GM12878 (cell line): ENCODE measurements around the gene BBOX1. TPM values are rescaled to one million over a fixed set of nuclear protein-coding genes. Genes with fewer than 3 reads are reported as not detected.
"Not testable (repeated sequence)": the region's sequence is repeated elsewhere in the genome, so short reads cannot be mapped to it uniquely, and the experiment has no call there.

Source experiments
- ATAC-seq: fragments of 200-7000 bp; cut with Tn5 transposase; 3 replicates; pipeline ENCODE4 v1.9.1; 2020; ENCODE audit warnings: mild to moderate bottlenecking, moderate library complexity
- BruUV-seq: library from RNA; stranded (reverse); fragments of 400-500 nt; replicated peaks from 2 replicates; lab custom pipeline; 2021; lab: Mats Ljungman, UMichigan
- CTCF ChIA-PET: fragments of 300-600 bp; sonication (Branson Sonifier 250); formaldehyde crosslinking; extraction: SDS; loops from one replicate; lab custom pipeline; 2021; ENCODE audit warnings: inconsistent platforms; lab: Yijun Ruan, JAX
- POLR2A ChIA-PET: fragments of 350-600 bp; formaldehyde crosslinking; extraction: SDS; loops from one replicate; lab custom pipeline; 2021; ENCODE audit warnings: inconsistent platforms; lab: Charles Lee
- RAD21 ChIA-PET: fragments of 300-600 bp; sonication (Branson Sonifier 250); formaldehyde crosslinking; loops from one replicate; lab custom pipeline; 2023; ENCODE audit warnings: antibody characterized with exemption; ENCODE audit not compliant: unreplicated experiment; lab: Charles Lee
- SMC1A ChIA-PET: fragments of 300-600 bp; sonication (Branson Sonifier 250); formaldehyde crosslinking; loops from one replicate; lab custom pipeline; 2023; ENCODE audit not compliant: unreplicated experiment, uncharacterized antibody; lab: Charles Lee
- DNase-seq: peaks from one replicate; pipeline ENCODE4 v3.0.0-alpha.2; 2011; ENCODE audit warnings: low read depth, low spot score
- FAIRE-seq: peaks from 3 replicates; lab custom pipeline; 2011; peaks lifted over from hg19 to GRCh38; lab: Jason Lieb, UNC
- H2AFZ ChIP-seq: 2 replicates; pipeline ENCODE4 v1.6.0; 2011; ENCODE audit warnings: low read depth, low read length, control low read depth; ENCODE audit not compliant: control insufficient read depth
- H3K27ac ChIP-seq: 2 replicates; pipeline ENCODE4 v1.5.1; 2011; ENCODE audit warnings: control low read depth; ENCODE audit not compliant: control insufficient read depth, insufficient read depth
- H3K27me3 ChIP-seq, 2 experiments: replicated peaks in 1 of 2; 2 replicates each; pipeline versions ENCODE4 v1.6.0 to v1.6.1; 2011; ENCODE audit warnings: low read length in 1 of 2; ENCODE audit not compliant: control insufficient read depth in 2 of 2, insufficient read depth in 2 of 2
- H3K36me3 ChIP-seq, 2 experiments: 2 replicates each; pipeline ENCODE4 v1.5.1; 2011; ENCODE audit warnings: low read length in 1 of 2; ENCODE audit not compliant: control insufficient read depth in 2 of 2, insufficient read depth in 2 of 2
- H3K4me1 ChIP-seq: 2 replicates; pipeline ENCODE4 v1.6.1; 2011; ENCODE audit warnings: mild to moderate bottlenecking, low read length, moderate library complexity, mixed read lengths; ENCODE audit not compliant: control insufficient read depth, insufficient read depth
- H3K4me2 ChIP-seq: 2 replicates; pipeline ENCODE4 v1.6.0; 2011; ENCODE audit warnings: control low read depth; ENCODE audit not compliant: control insufficient read depth, insufficient read depth
- H3K4me3 ChIP-seq: fragments of 200-600 bp; sonication (generic); 2 replicates; pipeline ENCODE4 v1.5.1; 2016
- H3K79me2 ChIP-seq: 2 replicates; pipeline ENCODE4 v1.6.0; 2011; ENCODE audit warnings: low read length; ENCODE audit not compliant: control insufficient read depth, insufficient read depth
- H3K9ac ChIP-seq: 2 replicates; pipeline ENCODE4 v1.8.0; 2011; ENCODE audit warnings: low read length, control low read depth, mixed read lengths; ENCODE audit not compliant: control insufficient read depth, insufficient read depth
- H3K9me3 ChIP-seq: replicated peaks from 3 replicates; pipeline ENCODE4 v1.5.1; 2011; ENCODE audit warnings: mild to moderate bottlenecking, low read length; ENCODE audit not compliant: control insufficient read depth, insufficient read depth
- H4K20me1 ChIP-seq: 2 replicates; pipeline ENCODE4 v1.6.0; 2011; ENCODE audit not compliant: control insufficient read depth, insufficient read depth
- CHD1 ChIP-seq: IDR thresholded peaks from 2 replicates; pipeline ENCODE4 v1.6.1; 2012; ENCODE audit warnings: low read depth, low read length, improper control_type of control experiment
- MTA3 ChIP-seq: IDR thresholded peaks from 2 replicates; pipeline ENCODE4 v1.6.1; 2012; ENCODE audit warnings: low read length, inconsistent platforms, borderline replicate concordance
- POLR2AphosphoS5 ChIP-seq: IDR thresholded peaks from 2 replicates; pipeline ENCODE4 v1.6.1; 2011; ENCODE audit warnings: mild to moderate bottlenecking, low read length, inconsistent platforms
- SMC3 ChIP-seq: IDR thresholded peaks from 2 replicates; pipeline ENCODE4 v1.6.1; 2011; ENCODE audit warnings: low read length, improper control_type of control experiment, borderline replicate concordance
- SP1 ChIP-seq: IDR thresholded peaks from one replicate; pipeline ENCODE4 v1.6.1; 2011; ENCODE audit warnings: low read depth, low read length
- ZNF622 ChIP-seq: fragments of 450-650 bp; IDR thresholded peaks from 2 replicates; pipeline ENCODE4 v1.6.1; 2017; ENCODE audit warnings: mild to moderate bottlenecking, inconsistent platforms
- WGBS: methylation state at CpG from one replicate; pipeline ENCODE4 v1.1.6; 2016; ENCODE audit warnings: low lambda C conversion rate; ENCODE audit not compliant: insufficient replicate concordance, insufficient coverage; ENCODE audit errors: missing lambda C conversion rate; 5-methylcytosine and 5-hydroxymethylcytosine counted together
- in situ Hi-C: fragments of 300-500 bp; cut with MboI; formaldehyde crosslinking; loops from 9 replicates; pipeline ENCODE4 v1.14.3; 2018; ENCODE audit warnings: mixed read lengths
- intact Hi-C: fragments of 100-400 bp; cut with micrococcal nuclease; formaldehyde crosslinking; loops from one replicate; pipeline ENCODE4 v1.14.2; 2022; ENCODE audit not compliant: unreplicated experiment
- polyA plus RNA-seq, 11 experiments: library from polyadenylated mRNA; depleted of rRNA in 4 of 11; unstranded in 6 of 11; stranded (reverse) in 5 of 11; fragments of >200 nt; fragmentation: Nextera tagmentation in 4 of 11; fragmentation: Illumina TruSeq in 1 of 11; extraction: Ambion mirVana in 4 of 11; extraction: Trizol in 1 of 11; gene quantifications; 1 replicate in 1 of 11; 2 replicates in 10 of 11; pipeline versions ENCODE4 v1.2.1 to v1.2.3, GENCODE V29; 2011 to 2016; ENCODE audit warnings: inconsistent platforms in 2 of 11, missing spikeins in 2 of 11, low read depth in 1 of 11
- total RNA-seq, 4 experiments: library from RNA; depleted of rRNA in 3 of 4; stranded (reverse); fragments of >200 nt in 3 of 4; fragmentation: Illumina TruSeq in 1 of 4; extraction: Trizol in 1 of 4; gene quantifications; 2 replicates each; pipeline versions ENCODE4 v1.2.1 to v1.2.3, GENCODE V29; 2013 to 2021
- TF ChIP-seq, protein P1 (sequence below): fragments of 450-650 bp; conservative IDR thresholded peaks from 2 replicates; pipeline ENCODE4 v1.6.1; 2017; ENCODE audit warnings: mild to moderate bottlenecking, moderate library complexity
- TF ChIP-seq, protein P2 (sequence below): fragments of 450-650 bp; IDR thresholded peaks from 2 replicates; pipeline ENCODE4 v1.6.1; 2017; ENCODE audit warnings: mild to moderate bottlenecking, moderate library complexity

The BBOX1 gene
- total and polyA plus RNA-seq, 10 of the 15 experiments (the other 5 are each of a cell fraction or from before 2014, with no cell fraction given) = 3.5 TPM; not detected in 9

DNA sequence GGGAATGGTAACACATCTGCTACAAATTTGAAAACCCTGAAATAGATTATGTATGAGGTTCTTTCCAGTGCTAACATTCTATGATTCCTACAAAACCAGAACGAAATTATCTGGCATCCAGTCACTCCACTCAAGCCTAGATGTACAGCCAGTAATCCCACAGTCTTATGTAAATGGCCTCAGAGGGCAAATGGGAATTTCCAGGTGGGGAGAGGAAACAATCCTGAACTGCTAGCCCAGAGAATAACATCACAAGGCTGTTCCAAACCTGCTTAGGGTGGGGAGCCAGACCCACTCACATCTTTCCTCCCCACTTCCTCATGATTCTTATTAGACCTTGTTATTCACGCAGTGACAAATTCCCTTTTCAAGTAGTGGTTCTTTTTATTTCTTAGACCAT lies 43.2 kb upstream of the BBOX1 start:
- DNase-seq = no peak
- Histone ChIP-seq H3K9ac (no peak overlapping the region), H2AFZ (no peak overlapping the region), H3K27me3 (no peaks in the 10 kb centered on the region), H3K4me1 (no peaks in the 10 kb centered on the region), H3K9me3 (no peaks in the 10 kb centered on the region), H4K20me1 (no peaks in the 10 kb centered on the region), H3K4me3 (no peak overlapping the region), H3K36me3 (no peaks in the 10 kb centered on the region), H3K79me2 (no peaks in the 10 kb centered on the region), H3K4me2 (no peak overlapping the region), H3K27ac (no peak overlapping the region)
- intact Hi-C loops = no loop called here
- SMC1A ChIA-PET = no interaction called here
- ATAC-seq = no peak
- RAD21 ChIA-PET = no interaction called here
- CTCF ChIA-PET = no interaction called here
- in situ Hi-C loops = no loop called here
- BruUV-seq = no TSS peak
- FAIRE-seq = no peak
- TF ChIP-seq MTA3 = no peak
- no peak for TF ChIP-seq SP1
- TF ChIP-seq CHD1 = no peak
- TF ChIP-seq POLR2AphosphoS5 = no peak
- TF ChIP-seq, protein P1, sequence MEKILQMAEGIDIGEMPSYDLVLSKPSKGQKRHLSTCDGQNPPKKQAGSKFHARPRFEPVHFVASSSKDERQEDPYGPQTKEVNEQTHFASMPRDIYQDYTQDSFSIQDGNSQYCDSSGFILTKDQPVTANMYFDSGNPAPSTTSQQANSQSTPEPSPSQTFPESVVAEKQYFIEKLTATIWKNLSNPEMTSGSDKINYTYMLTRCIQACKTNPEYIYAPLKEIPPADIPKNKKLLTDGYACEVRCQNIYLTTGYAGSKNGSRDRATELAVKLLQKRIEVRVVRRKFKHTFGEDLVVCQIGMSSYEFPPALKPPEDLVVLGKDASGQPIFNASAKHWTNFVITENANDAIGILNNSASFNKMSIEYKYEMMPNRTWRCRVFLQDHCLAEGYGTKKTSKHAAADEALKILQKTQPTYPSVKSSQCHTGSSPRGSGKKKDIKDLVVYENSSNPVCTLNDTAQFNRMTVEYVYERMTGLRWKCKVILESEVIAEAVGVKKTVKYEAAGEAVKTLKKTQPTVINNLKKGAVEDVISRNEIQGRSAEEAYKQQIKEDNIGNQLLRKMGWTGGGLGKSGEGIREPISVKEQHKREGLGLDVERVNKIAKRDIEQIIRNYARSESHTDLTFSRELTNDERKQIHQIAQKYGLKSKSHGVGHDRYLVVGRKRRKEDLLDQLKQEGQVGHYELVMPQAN = no peak
- TF ChIP-seq ZNF622 = no peak
- no peak for TF ChIP-seq SMC3
- TF ChIP-seq, protein P2, sequence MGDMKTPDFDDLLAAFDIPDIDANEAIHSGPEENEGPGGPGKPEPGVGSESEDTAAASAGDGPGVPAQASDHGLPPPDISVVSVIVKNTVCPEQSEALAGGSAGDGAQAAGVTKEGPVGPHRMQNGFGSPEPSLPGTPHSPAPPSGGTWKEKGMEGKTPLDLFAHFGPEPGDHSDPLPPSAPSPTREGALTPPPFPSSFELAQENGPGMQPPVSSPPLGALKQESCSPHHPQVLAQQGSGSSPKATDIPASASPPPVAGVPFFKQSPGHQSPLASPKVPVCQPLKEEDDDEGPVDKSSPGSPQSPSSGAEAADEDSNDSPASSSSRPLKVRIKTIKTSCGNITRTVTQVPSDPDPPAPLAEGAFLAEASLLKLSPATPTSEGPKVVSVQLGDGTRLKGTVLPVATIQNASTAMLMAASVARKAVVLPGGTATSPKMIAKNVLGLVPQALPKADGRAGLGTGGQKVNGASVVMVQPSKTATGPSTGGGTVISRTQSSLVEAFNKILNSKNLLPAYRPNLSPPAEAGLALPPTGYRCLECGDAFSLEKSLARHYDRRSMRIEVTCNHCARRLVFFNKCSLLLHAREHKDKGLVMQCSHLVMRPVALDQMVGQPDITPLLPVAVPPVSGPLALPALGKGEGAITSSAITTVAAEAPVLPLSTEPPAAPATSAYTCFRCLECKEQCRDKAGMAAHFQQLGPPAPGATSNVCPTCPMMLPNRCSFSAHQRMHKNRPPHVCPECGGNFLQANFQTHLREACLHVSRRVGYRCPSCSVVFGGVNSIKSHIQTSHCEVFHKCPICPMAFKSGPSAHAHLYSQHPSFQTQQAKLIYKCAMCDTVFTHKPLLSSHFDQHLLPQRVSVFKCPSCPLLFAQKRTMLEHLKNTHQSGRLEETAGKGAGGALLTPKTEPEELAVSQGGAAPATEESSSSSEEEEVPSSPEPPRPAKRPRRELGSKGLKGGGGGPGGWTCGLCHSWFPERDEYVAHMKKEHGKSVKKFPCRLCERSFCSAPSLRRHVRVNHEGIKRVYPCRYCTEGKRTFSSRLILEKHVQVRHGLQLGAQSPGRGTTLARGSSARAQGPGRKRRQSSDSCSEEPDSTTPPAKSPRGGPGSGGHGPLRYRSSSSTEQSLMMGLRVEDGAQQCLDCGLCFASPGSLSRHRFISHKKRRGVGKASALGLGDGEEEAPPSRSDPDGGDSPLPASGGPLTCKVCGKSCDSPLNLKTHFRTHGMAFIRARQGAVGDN = no peak
- WGBS = 0% methylated on average over 2 of the region's 2 CpGs
- POLR2A ChIA-PET = no interaction called here

DNA sequence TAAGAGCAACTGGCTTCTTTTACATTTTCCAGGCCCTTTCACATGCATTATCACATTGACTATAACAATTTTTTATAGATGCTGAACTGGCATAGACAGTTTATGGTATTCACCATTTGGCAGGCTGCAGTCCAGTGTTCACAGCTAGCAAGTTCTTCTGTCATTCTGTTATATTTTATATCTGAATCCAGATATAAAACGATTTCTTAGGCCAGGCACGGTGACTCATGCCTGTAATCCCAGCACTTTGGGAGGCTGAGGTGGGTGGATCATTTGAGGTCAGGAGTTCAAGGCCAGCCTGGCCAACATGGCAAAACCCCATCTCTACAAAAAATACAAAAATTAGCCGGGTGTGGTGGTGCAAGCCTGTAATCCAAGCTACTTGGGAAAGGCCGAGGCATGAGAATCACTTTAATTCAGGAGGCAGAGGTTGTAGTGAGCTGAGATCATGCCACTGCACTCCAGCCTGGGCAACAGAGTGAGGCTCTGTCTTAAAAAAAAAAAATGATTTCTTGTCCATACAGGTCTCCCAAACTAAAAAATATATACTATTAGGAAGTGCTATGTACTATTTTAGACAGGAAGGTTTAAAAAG lies 39.4 kb upstream of the BBOX1 start:
- H3K9me3 ChIP-seq, H3K27ac ChIP-seq, RAD21 ChIA-PET, ATAC-seq, in situ Hi-C loops, DNase-seq, H4K20me1 ChIP-seq, H3K4me2 ChIP-seq, POLR2A ChIA-PET, H3K27me3 ChIP-seq, H3K36me3 ChIP-seq, SMC1A ChIA-PET, FAIRE-seq, H3K4me3 ChIP-seq, BruUV-seq, H3K4me1 ChIP-seq, H3K79me2 ChIP-seq, H2AFZ ChIP-seq, intact Hi-C loops, CTCF ChIA-PET, H3K9ac ChIP-seq: not testable (repeated sequence)
- WGBS = 12% methylated on average over 4 of the region's 4 CpGs
